ENCODE results near the gene CACNA1B. TPM values are rescaled to one million over a fixed set of nuclear protein-coding genes. Genes with fewer than 3 reads are reported as not detected.

The CACNA1B gene
- total RNA-seq, 1 donor from 2014 or later, result 84.4 TPM

GRCh38 chr9:137953683-137954438 is 76.3 kb downstream of the CACNA1B start:
- Mint-ChIP-seq H3K27me3 (ENCODE audit: unreplicated experiment) (peaks cover 26% of the 10 kb centered on the region), H3K4me1 (ENCODE audit: low read depth, unreplicated experiment) (peaks cover 13% of the 10 kb centered on the region), H3K36me3 (ENCODE audit: unreplicated experiment) (peaks cover 9% of the 10 kb centered on the region), H3K27ac (ENCODE audit: unreplicated experiment) (peak overlapping the region; percentile 59), H3K4me3 (ENCODE audit: unreplicated experiment) (peak overlapping the region; percentile 52), H3K9me3 (ENCODE audit: unreplicated experiment) (peaks cover 12% of the 10 kb centered on the region)
- DNase-seq, result no peak
- TF ChIP-seq, protein P1, sequence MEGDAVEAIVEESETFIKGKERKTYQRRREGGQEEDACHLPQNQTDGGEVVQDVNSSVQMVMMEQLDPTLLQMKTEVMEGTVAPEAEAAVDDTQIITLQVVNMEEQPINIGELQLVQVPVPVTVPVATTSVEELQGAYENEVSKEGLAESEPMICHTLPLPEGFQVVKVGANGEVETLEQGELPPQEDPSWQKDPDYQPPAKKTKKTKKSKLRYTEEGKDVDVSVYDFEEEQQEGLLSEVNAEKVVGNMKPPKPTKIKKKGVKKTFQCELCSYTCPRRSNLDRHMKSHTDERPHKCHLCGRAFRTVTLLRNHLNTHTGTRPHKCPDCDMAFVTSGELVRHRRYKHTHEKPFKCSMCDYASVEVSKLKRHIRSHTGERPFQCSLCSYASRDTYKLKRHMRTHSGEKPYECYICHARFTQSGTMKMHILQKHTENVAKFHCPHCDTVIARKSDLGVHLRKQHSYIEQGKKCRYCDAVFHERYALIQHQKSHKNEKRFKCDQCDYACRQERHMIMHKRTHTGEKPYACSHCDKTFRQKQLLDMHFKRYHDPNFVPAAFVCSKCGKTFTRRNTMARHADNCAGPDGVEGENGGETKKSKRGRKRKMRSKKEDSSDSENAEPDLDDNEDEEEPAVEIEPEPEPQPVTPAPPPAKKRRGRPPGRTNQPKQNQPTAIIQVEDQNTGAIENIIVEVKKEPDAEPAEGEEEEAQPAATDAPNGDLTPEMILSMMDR (IDR thresholded peaks at IDR 0.05; ENCODE audit: partially characterized antibody, unreplicated experiment), result no peak

GRCh38 chr9:137955224-137955570 is 77.6 kb downstream of the CACNA1B start:
- Mint-ChIP-seq H3K9me3 (ENCODE audit: unreplicated experiment) (peaks cover 12% of the 10 kb centered on the region), H3K36me3 (ENCODE audit: unreplicated experiment) (peaks cover 9% of the 10 kb centered on the region), H3K27me3 (ENCODE audit: unreplicated experiment) (peaks cover 22% of the 10 kb centered on the region), H3K4me1 (ENCODE audit: low read depth, unreplicated experiment) (peaks cover 13% of the 10 kb centered on the region), H3K27ac (ENCODE audit: unreplicated experiment) (no peak overlapping the region), H3K4me3 (ENCODE audit: unreplicated experiment) (no peak overlapping the region)
- TF ChIP-seq, protein P1 (IDR thresholded peaks at IDR 0.05; ENCODE audit: partially characterized antibody, unreplicated experiment), result no peak
- no peak for DNase-seq

GRCh38 chr9:137955586-137955985 is 78.0 kb downstream of the CACNA1B start:
- Mint-ChIP-seq H3K27me3 (ENCODE audit: unreplicated experiment) (peaks cover 20% of the 10 kb centered on the region), H3K9me3 (ENCODE audit: unreplicated experiment) (peaks cover 12% of the 10 kb centered on the region), H3K27ac (ENCODE audit: unreplicated experiment) (no peak overlapping the region), H3K4me1 (ENCODE audit: low read depth, unreplicated experiment) (peaks cover 13% of the 10 kb centered on the region), H3K36me3 (ENCODE audit: unreplicated experiment) (peaks cover 9% of the 10 kb centered on the region), H3K4me3 (ENCODE audit: unreplicated experiment) (no peak overlapping the region)
- TF ChIP-seq, protein P1 (IDR thresholded peaks at IDR 0.05; ENCODE audit: partially characterized antibody, unreplicated experiment), result no peak
- DNase-seq, result no peak

GRCh38 chr9:137956039-137956438 is 78.5 kb downstream of the CACNA1B start:
- H3K4me3 Mint-ChIP-seq (ENCODE audit: unreplicated experiment), result no peak overlapping the region
- no peak overlapping the region for H3K27ac Mint-ChIP-seq (ENCODE audit: unreplicated experiment)
- TF ChIP-seq, protein P1 (IDR thresholded peaks at IDR 0.05; ENCODE audit: partially characterized antibody, unreplicated experiment), result no peak
- peaks cover 9% of the 10 kb centered on the region for H3K36me3 Mint-ChIP-seq (ENCODE audit: unreplicated experiment)
- no peak for DNase-seq
- H3K9me3 Mint-ChIP-seq (ENCODE audit: unreplicated experiment), result peaks cover 7% of the 10 kb centered on the region
- peaks cover 20% of the 10 kb centered on the region for H3K27me3 Mint-ChIP-seq (ENCODE audit: unreplicated experiment)
- peaks cover 13% of the 10 kb centered on the region for H3K4me1 Mint-ChIP-seq (ENCODE audit: low read depth, unreplicated experiment)

- DNase-seq, result no peak
- H3K9me3 Mint-ChIP-seq (ENCODE audit: unreplicated experiment), result peaks cover 7% of the 10 kb centered on the region
- H3K4me1 Mint-ChIP-seq (ENCODE audit: low read depth, unreplicated experiment), result peaks cover 13% of the 10 kb centered on the region
- H3K36me3 Mint-ChIP-seq (ENCODE audit: unreplicated experiment), result peaks cover 15% of the 10 kb centered on the region
- H3K27ac Mint-ChIP-seq (ENCODE audit: unreplicated experiment), result no peak overlapping the region
- no peak overlapping the region for H3K4me3 Mint-ChIP-seq (ENCODE audit: unreplicated experiment)
- peaks cover 20% of the 10 kb centered on the region for H3K27me3 Mint-ChIP-seq (ENCODE audit: unreplicated experiment)
- TF ChIP-seq, protein P1 (IDR thresholded peaks at IDR 0.05; ENCODE audit: partially characterized antibody, unreplicated experiment), result no peak
Observed at GRCh38 chr9:137956688-137957385, 79.3 kb downstream of the CACNA1B start.

All from glutamatergic neuron (in vitro differentiated cells).